COLO668 (cell line): Measurements from ENCODE around the gene TCEAL9.
A peak's percentile ranks its signal among the peaks of the same experiment; 100 is the strongest.
"Not testable (repeated sequence)": the region's sequence is repeated elsewhere in the genome, so short reads cannot be mapped to it uniquely, and the experiment has no call there.

ENCODE experiments used
- DNase-seq: peaks from one replicate; lab custom pipeline; 2025; ENCODE audit not compliant: unreplicated experiment; lab: John Stamatoyannopoulos, UW

TCEAL9 gene

GRCh38 chrX:103356130-103356798, at the start of gene TCEAL9:
Gene TCEAL9 (plus strand): TSS chrX:103356506. CDS start chrX:103357685, 1,179 bp downstream.
- no peak for DNase-seq

- DNase-seq, result no peak
These were observed 46.3 kb upstream of the TCEAL9 start for GRCh38 chrX:103309860-103310554.

GRCh38 chrX:103310555-103311398, 45.5 kb upstream of the TCEAL9 start, which contains the start of gene BEX2:
Gene BEX2 (minus strand): TSS chrX:103310990. CDS start chrX:103309976, 1,014 bp downstream.
- DNase-seq, result peak; percentile 41

GRCh38 chrX:103311399-103311780, 44.9 kb upstream of the TCEAL9 start:
- no peak for DNase-seq

- DNase-seq, result no peak
These were observed 26.3 kb upstream of the TCEAL9 start, which contains the start of gene TCEAL7 for GRCh38 chrX:103329991-103330390. Gene TCEAL7 (plus strand): TSS chrX:103330239. CDS start chrX:103331404, 1,165 bp downstream.

- DNase-seq, result no peak
These were observed 25.5 kb upstream of the TCEAL9 start for GRCh38 chrX:103330681-103331288.

GRCh38 chrX:103338663-103339062, 17.6 kb upstream of the TCEAL9 start:
- no peak for DNase-seq

- DNase-seq, result peak; percentile 0
These were observed 13.2 kb upstream of the TCEAL9 start for GRCh38 chrX:103343105-103343504.

GRCh38 chrX:103344606-103345005, 11.7 kb upstream of the TCEAL9 start:
- DNase-seq, result no peak

GRCh38 chrX:103347682-103348397, 8.5 kb upstream of the TCEAL9 start:
- DNase-seq, result no peak

GRCh38 chrX:103356858-103357257, 552 bp downstream of the TCEAL9 start:
- no peak for DNase-seq

GRCh38 chrX:103357871-103358270, 1.6 kb downstream of the TCEAL9 start:
- no peak for DNase-seq

- DNase-seq, result not testable (repeated sequence)
These were observed 3.3 kb downstream of the TCEAL9 start for GRCh38 chrX:103359605-103360004.

- no peak for DNase-seq
These were observed 3.8 kb downstream of the TCEAL9 start for GRCh38 chrX:103360092-103360491.

- no peak for DNase-seq
These were observed 4.6 kb downstream of the TCEAL9 start for GRCh38 chrX:103360916-103361315.

GRCh38 chrX:103361798-103362197, 5.5 kb downstream of the TCEAL9 start:
- no peak for DNase-seq

- DNase-seq, result no peak
These were observed 6.2 kb downstream of the TCEAL9 start for GRCh38 chrX:103362474-103362873.

- no peak for DNase-seq
These were observed 6.7 kb downstream of the TCEAL9 start for GRCh38 chrX:103363046-103363445.

- DNase-seq, result no peak
These were observed 11.2 kb downstream of the TCEAL9 start for GRCh38 chrX:103367502-103367901.

GRCh38 chrX:103369479-103369878, 13.2 kb downstream of the TCEAL9 start:
- DNase-seq, result no peak
